PC-9 (cell line): ENCODE data around the gene ATE1.

Experiments
- CTCF ChIP-seq: fragments of 200-600 bp; sonication (generic); conservative IDR thresholded peaks from 2 replicates; pipeline ENCODE4 v1.6.1; 2017; ENCODE audit warnings: mixed run types, antibody characterized with exemption, mild to moderate bottlenecking, moderate library complexity
- EZH2 ChIP-seq: fragments of 200-600 bp; sonication (generic); IDR thresholded peaks from 2 replicates; pipeline ENCODE4 v1.8.0; 2017; ENCODE audit warnings: antibody characterized with exemption, low read depth

GRCh38 chr10:121841862-121842261 lies 86.0 kb downstream of the ATE1 start:
- TF ChIP-seq CTCF = no peak
- TF ChIP-seq EZH2 = no peak
